Ishikawa (cell line): ENCODE results near the gene TNRC6C.

Experiments used
- EGR1 ChIP-seq: IDR thresholded peaks from 2 replicates; pipeline ENCODE4 v1.6.1; 2012
- EP300 ChIP-seq: IDR thresholded peaks from 2 replicates; pipeline ENCODE4 v1.6.1; 2012; ENCODE audit warnings: borderline replicate concordance
- FOXM1 ChIP-seq: IDR thresholded peaks from 2 replicates; pipeline ENCODE4 v1.6.1; 2012; ENCODE audit warnings: low read depth, borderline replicate concordance
- RAD21 ChIP-seq: IDR thresholded peaks from 2 replicates; pipeline ENCODE4 v1.6.1; 2012; ENCODE audit warnings: low read depth
- REST ChIP-seq: IDR thresholded peaks from 2 replicates; pipeline ENCODE4 v1.6.1; 2012; ENCODE audit warnings: low read depth, mild to moderate bottlenecking
- TAF1 ChIP-seq: IDR thresholded peaks from 2 replicates; pipeline ENCODE4 v1.6.1; 2012; ENCODE audit warnings: low read depth, mild to moderate bottlenecking
- TCF12 ChIP-seq: IDR thresholded peaks from 2 replicates; pipeline ENCODE4 v1.6.1; 2012; ENCODE audit warnings: low read depth
- YY1 ChIP-seq: IDR thresholded peaks from 2 replicates; pipeline ENCODE4 v1.6.1; 2012; ENCODE audit warnings: low read depth
- TF ChIP-seq, protein P1 (sequence below): IDR thresholded peaks from 2 replicates; pipeline ENCODE4 v1.6.1; 2012
- TF ChIP-seq, protein P2 (sequence below): IDR thresholded peaks from 2 replicates; pipeline ENCODE4 v1.6.1; 2012

- TF ChIP-seq, protein P1, sequence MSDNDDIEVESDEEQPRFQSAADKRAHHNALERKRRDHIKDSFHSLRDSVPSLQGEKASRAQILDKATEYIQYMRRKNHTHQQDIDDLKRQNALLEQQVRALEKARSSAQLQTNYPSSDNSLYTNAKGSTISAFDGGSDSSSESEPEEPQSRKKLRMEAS = no peak
- TF ChIP-seq RAD21 (no peak), REST (no peak), TAF1 (no peak), EP300 (no peak), TCF12 (no peak), YY1 (no peak), FOXM1 (no peak), EGR1 (no peak)
- TF ChIP-seq, protein P2, sequence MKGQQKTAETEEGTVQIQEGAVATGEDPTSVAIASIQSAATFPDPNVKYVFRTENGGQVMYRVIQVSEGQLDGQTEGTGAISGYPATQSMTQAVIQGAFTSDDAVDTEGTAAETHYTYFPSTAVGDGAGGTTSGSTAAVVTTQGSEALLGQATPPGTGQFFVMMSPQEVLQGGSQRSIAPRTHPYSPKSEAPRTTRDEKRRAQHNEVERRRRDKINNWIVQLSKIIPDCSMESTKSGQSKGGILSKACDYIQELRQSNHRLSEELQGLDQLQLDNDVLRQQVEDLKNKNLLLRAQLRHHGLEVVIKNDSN = no peak
Observed at GRCh38 chr17:78039581-78039980, 81.1 kb downstream of the TNRC6C start.
